GM18507 (cell line): ENCODE data around the gene CCDC85C.

Experiments
- DNase-seq: peaks from one replicate; pipeline ENCODE4 v3.0.0; 2011; ENCODE audit warnings: low read depth; ENCODE audit not compliant: insufficient read length; ENCODE audit errors: extremely low spot score
- FAIRE-seq: peaks from 2 replicates; lab custom pipeline; 2011; peaks lifted over from hg19 to GRCh38; lab: Jason Lieb, UNC

Gene CCDC85C

DNA sequence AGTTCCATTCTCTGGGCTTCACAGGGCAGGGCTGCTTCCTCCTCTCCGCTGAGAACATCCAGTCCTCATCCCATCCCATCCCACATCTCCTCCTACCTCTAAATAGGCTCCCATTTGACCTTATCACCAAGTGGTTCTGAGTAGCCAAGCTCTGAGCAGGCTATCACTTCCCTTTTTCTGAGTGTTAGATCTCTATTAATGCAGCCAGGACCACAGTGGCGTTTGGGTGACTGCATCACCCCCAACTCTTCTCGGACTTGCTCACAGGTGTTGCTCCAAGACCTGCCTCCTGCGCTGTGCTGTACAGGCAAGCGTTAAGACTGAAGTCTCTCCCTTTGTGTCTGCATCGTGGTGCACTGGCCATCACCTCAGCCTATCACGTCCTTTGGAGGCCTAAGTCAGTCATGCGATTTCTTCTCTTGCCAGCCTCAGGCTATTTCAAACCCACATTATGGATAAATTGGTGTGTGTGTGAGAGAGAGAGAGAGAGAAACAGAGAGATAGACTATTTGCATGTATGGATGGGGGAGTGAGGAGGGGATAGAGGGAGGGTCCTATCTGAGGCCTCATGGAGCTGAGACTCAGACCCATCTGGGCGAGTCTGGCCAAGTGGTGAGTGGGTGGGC is 28.5 kb upstream of the CCDC85C start:
- DNase-seq (no peak), FAIRE-seq (no peak)

- no peak for DNase-seq
- FAIRE-seq = no peak
Observed at GRCh38 chr14:99630202-99630601, 26.2 kb upstream of the CCDC85C start.

- peak; percentile 31 for FAIRE-seq
- peak; percentile 67 for DNase-seq
Observed at GRCh38 chr14:99628887-99629618, 25.0 kb upstream of the CCDC85C start.

DNA sequence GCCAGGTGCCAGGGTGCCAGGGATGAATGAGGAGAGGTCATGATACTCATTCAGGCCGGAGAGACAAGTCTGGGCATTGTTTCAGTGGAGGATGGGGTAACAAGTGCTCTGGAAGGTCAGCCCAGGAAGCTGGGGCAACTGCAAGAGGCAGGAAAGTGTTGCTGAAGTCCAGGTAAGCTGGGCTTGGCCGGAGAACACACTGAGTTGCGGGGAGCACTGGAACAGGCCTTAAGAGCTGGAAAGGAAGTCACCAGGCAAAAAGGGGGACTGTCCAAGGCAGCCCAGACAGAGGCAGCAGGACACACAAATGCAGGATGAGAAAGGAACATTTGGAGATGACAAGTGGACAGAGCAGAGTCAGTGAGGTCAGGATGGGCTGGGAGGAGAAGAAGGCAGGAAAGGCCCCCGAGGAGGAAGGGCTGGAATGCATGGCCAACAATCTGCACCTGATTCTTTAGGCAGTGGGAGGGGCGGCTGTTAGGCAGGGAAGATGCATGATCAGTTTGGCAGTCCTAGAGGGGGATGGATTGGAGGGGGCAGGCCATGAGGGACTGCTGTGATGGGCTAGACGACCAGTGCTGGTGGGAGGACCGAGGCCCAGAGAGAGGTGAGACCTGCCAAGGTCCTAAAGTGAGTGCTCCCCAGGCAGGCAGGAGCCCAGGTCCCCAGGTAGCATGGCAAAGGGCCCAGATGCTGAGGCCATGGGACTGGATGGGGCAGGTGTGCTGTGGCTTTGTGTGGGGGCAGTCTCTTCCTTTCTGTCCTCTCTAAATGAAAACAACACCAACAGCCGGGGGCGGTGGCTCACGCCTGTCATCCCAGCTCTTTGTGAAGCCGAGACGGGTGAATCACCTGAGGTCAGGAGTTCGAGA is 23.7 kb upstream of the CCDC85C start:
- DNase-seq (no peak), FAIRE-seq (no peak)

- no peak for DNase-seq
- FAIRE-seq = no peak
Observed at GRCh38 chr14:99627100-99627499, 23.1 kb upstream of the CCDC85C start.

GRCh38 chr14:99626041-99626648 is 22.1 kb upstream of the CCDC85C start:
- DNase-seq = no peak
- FAIRE-seq = no peak

DNA sequence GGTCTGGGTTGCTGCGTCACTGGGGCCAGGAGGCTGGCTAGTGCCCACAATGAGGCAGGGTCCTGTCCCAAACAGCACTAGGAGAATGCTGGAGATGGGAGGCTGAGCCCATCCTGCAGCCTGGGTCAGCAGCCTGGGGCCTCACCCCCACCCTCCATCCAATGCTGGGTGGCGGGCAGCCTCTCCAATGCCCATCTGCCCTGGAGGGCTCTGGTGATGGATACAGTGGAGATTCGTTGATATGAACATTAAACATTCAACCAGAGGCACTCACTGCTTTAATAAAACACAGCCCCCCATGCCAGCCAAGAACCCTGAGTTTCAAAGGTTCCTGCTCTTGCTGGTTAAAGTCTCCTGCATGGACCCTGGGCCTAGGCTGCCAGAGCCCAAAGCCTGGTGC is 21.5 kb upstream of the CCDC85C start:
- DNase-seq (no peak), FAIRE-seq (no peak)

DNA sequence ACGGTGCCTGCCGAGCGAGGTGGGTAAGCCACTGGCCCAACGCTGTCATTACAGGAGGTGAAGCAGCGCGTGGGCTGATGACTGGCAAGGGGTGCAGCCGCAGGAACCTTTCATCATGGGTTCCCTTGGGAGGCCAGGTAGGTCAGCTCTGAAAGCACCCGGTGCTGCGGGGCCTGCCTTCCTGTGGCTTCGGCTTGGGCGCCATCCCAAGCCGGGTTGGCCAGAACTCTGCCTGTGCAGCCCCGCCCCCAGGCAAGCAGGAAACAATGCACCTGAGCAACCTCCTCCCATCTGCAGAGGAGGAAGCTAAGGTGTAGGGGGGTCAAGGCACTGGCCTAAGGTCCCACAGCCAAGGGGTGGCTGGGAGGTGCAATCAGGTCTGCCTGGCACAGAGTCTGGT is 21.0 kb upstream of the CCDC85C start:
- DNase-seq (no peak), FAIRE-seq (no peak)

GRCh38 chr14:99624024-99624423 is 20.0 kb upstream of the CCDC85C start:
- DNase-seq (no peak), FAIRE-seq (no peak)

- DNase-seq (no peak), FAIRE-seq (no peak)
Observed at GRCh38 chr14:99621948-99622347, 17.9 kb upstream of the CCDC85C start.

- no peak for FAIRE-seq
Observed at GRCh38 chr14:99619835-99620834, 16.1 kb upstream of the CCDC85C start.

DNA sequence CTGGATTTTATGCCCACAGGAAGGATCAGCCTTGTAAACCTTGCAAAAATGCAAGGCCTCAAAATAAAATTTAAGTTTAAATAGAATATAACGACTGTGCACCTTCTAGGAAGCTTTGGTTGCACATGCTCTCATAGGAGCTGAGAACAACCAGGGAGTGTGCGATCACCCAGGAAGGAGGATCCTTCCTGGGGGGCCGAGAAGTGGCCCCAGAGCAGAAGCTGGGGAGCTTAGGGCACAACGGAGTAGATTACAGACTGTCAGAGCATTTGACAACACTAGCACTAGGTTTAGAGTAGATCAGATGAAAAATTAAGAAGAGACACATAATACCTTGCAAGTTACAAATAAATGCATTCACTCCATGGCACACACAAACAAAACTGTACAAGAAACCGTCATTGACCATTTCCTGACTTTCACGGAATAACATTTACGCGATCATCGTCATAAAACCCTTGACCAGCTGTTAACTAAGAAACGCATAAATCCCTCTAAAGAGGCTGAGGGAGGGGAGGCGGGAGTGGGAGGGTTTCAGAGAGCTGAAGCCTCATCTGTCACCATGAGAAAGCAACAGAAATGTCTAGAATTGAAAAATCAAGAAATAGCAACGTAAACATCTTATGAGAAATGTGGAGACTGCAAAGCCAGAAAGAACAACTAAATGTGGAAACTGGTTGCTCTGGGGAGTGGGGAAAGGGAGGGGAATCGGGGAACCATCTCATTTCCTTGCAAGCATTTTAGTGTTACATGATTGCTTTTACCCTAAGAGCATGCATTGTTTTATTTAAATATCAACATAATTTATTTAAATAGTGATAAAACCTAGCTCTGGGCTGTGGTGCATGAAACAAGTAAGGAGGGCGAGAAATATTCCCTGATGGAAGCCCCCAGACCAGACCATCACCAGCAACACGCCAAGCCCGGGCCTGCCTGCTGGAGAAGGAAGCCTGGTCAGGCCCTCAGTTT is 13.1 kb upstream of the CCDC85C start:
- FAIRE-seq = no peak
- DNase-seq = no peak

More at GRCh38 chr14:99619835-99620834, 16.1 kb upstream of the CCDC85C start:
- no peak for DNase-seq

- FAIRE-seq (no peak), DNase-seq (no peak)
Observed at GRCh38 chr14:99615497-99616157, 11.6 kb upstream of the CCDC85C start.

GRCh38 chr14:99612738-99613330 is 8.8 kb upstream of the CCDC85C start:
- FAIRE-seq (no peak), DNase-seq (no peak)

DNA sequence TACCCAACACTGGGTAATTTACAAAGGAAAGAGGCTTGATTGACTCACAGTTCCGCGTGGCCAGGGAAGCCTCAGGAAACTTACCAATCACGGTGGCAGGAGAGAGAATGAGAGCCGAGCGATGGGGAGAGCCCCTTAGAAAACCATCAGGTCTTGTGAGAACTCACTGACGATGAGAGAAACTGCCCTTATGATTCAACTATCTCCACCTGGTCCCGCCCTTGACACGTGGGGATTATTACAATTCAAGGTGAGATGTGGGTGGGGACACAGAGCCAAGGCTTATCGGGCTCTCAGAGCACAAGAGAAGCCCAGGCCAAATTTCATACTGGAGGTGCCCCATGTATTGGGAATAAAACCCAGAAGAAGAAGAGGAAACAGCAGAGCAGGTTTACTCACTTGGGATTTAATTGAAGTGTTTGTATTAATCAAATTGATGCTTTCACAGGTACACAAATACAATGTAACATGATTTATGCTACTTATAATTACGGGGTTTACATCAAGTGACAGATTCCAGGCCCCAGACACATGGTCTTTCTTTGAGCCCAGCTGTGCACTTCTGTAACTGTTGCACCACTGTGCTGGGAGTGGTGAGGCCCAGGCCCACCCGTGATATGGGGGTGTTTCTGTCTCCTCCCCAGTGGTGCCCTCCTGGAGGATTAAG is 8.2 kb upstream of the CCDC85C start:
- DNase-seq = no peak
- FAIRE-seq = no peak

- FAIRE-seq = no peak
- no peak for DNase-seq
Observed at GRCh38 chr14:99611646-99612045, 7.6 kb upstream of the CCDC85C start.
